Measurements from ENCODE around the gene USP49. TPM values are rescaled to one million over a fixed set of nuclear protein-coding genes. Genes with fewer than 3 reads are reported as not detected.

Gene USP49
- total and polyA plus RNA-seq, 2 of the 13 experiments (the other 11 are each of a cell fraction or from before 2014, with no cell fraction given): 2.9 to 4.3 TPM

DNA sequence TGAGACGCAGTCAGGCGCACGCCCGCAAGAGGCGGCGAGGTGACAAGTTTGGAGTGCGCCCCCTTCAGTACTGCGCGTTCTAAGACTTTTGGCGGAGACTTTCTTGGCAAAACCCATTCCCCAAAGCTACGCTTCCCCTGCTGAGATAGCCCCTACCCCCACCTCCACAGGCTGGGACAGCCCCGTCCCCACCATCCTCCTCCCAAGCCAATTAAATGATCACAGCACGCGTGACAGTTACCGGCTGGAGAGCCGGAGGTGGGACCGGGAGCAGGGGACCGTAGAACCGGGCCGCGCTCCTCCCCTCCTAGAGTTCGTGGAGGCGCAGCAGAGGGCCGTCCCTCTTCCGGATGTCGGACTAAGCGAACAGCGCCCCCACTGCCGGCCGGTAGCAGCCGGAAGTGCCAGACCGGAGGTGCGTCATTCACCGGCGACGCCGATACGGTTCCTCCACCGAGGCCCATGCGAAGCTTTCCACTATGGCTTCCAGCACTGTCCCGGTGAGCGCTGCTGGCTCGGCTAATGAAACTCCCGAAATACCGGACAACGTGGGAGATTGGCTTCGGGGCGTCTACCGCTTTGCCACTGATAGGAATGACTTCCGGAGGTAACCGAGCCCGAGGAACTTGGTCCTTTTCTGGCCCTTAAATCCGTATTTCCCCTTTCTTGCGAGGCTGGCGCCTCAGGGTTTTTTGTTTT, 107.8 kb downstream of the USP49 start, which contains the start of gene TOMM6:
TOMM6 (plus strand) TSS at position 476 of the 699 bp plus-strand sequence; CDS start at position 480, 4 bp downstream.
- Histone ChIP-seq H3K4me3 (replicated peaks in 1 of 3; ENCODE audit: insufficient read depth in 1 of 3, low read depth in 2 of 3, low read length in 3 of 3) (peak within 1 kb of the TSS; percentile 65 to 99 (median 99)), H3K9me3 (ENCODE audit: low read length) (no peaks in the 10 kb centered on the region), H3K9ac (ENCODE audit: insufficient read depth, low read depth, low read length) (peak within 1 kb of the TSS; percentile 99), H3K79me2 (ENCODE audit: insufficient read depth, low read length) (peaks cover 20% of the 10 kb centered on the region), H4K20me1 (ENCODE audit: insufficient read depth, low read length) (no peaks in the 10 kb centered on the region), H3K4me2 (ENCODE audit: low read depth, low read length) (peak within 1 kb of the TSS; percentile 97), H2AFZ (ENCODE audit: low read length) (peak within 1 kb of the TSS; percentile 33), H3K27ac (ENCODE audit: extremely low read length, insufficient read depth, low read length) (peak within 1 kb of the TSS; percentile 94), H3K27me3 (ENCODE audit: control insufficient read depth in 1 of 2, insufficient read depth in 2 of 2, low read length in 2 of 2) (no peaks in the 10 kb centered on the region; a peak in 2 of 5 replicates), H3K4me1 (ENCODE audit: insufficient read depth, low read length) (peaks cover 27% of the 10 kb centered on the region), H3K36me3 (replicated peaks in 1 of 2; ENCODE audit: control insufficient read depth in 1 of 2, insufficient read depth in 2 of 2, low read length in 2 of 2) (peaks cover 10 to 32% of the 10 kb centered on the region in 2 experiments)
- ATAC-seq: peak; percentile 89
- intact Hi-C loops (cut with micrococcal nuclease; ENCODE audit: unreplicated experiment) (loop anchor here (1.0 to 5.0 kb wide), 4 partner anchors 133 to 420 kb away; partner anchors contain the start of genes BYSL and MED20), in situ Hi-C loops (cut with HindIII; ENCODE audit: extremely low pct_ligation_motif_present, low pct_unique_long_range_greater_than_20kb) (loop anchor here (5.0 to 25.0 kb wide), 3 partner anchors 135 to 425 kb away; partner anchors contain the start of genes BYSL, MED20 and MRPS10)
- BruUV-seq (replicated peaks): no TSS peak
- FAIRE-seq: peak; percentile 92
- ChIA-PET CTCF (ENCODE audit: low intra/inter-chr PET ratio, low total read pairs) (interaction anchor here (1.0 to 3.1 kb wide), 5 partner anchors 52 to 420 kb away, joined by 5 to 29 read pairs (median 17); partner anchors contain the start of genes BYSL, MED20 and TFEB), POLR2A (interaction anchor here (0.7 to 3.5 kb wide), 21 partner anchors 8 to 1092 kb away, joined by 3 to 60 read pairs (median 5); partner anchors contain the start of genes BYSL, FRS3, MED20 and PGC)
- WGBS (ENCODE audit: low lambda C conversion rate): 1% methylated on average over 49 of the region's 55 CpGs
- DNase-seq (ENCODE audit: low spot score): peak; percentile 92
- TF ChIP-seq, protein P1, sequence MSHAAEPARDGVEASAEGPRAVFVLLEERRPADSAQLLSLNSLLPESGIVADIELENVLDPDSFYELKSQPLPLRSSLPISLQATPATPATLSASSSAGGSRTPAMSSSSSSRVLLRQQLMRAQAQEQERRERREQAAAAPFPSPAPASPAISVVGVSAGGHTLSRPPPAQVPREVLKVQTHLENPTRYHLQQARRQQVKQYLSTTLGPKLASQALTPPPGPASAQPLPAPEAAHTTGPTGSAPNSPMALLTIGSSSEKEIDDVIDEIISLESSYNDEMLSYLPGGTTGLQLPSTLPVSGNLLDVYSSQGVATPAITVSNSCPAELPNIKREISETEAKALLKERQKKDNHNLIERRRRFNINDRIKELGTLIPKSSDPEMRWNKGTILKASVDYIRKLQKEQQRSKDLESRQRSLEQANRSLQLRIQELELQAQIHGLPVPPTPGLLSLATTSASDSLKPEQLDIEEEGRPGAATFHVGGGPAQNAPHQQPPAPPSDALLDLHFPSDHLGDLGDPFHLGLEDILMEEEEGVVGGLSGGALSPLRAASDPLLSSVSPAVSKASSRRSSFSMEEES (CRISPR knock-in tag; IDR thresholded peaks at IDR 0.05): peak; percentile 57; the same call in 1 of the 2 replicates
- TF ChIP-seq ARID2 (CRISPR knock-in tag; IDR thresholded peaks at IDR 0.05; ENCODE audit: borderline replicate concordance) (peak; percentile 91; the same call in 1 of the 2 replicates), THAP11 (CRISPR knock-in tag; IDR thresholded peaks at IDR 0.05) (peak; percentile 97), ZNF777 (CRISPR knock-in tag; IDR thresholded peaks at IDR 0.05) (no peak), IRF2 (CRISPR knock-in tag; IDR thresholded peaks at IDR 0.05) (peak; percentile 97), STAT5B (CRISPR knock-in tag; IDR thresholded peaks at IDR 0.05) (peak; percentile 53), ZNF124 (CRISPR knock-in tag; IDR thresholded peaks at IDR 0.05) (peak; percentile 84), HIVEP1 (CRISPR knock-in tag; IDR thresholded peaks at IDR 0.05) (no peak; the same call in none of the 2 replicates), ZNF570 (CRISPR knock-in tag; IDR thresholded peaks at IDR 0.05; ENCODE audit: borderline replicate concordance) (0 out of 2 replicates have a peak, but pooled peaks have one; percentile 48)
- TF ChIP-seq, protein P2, sequence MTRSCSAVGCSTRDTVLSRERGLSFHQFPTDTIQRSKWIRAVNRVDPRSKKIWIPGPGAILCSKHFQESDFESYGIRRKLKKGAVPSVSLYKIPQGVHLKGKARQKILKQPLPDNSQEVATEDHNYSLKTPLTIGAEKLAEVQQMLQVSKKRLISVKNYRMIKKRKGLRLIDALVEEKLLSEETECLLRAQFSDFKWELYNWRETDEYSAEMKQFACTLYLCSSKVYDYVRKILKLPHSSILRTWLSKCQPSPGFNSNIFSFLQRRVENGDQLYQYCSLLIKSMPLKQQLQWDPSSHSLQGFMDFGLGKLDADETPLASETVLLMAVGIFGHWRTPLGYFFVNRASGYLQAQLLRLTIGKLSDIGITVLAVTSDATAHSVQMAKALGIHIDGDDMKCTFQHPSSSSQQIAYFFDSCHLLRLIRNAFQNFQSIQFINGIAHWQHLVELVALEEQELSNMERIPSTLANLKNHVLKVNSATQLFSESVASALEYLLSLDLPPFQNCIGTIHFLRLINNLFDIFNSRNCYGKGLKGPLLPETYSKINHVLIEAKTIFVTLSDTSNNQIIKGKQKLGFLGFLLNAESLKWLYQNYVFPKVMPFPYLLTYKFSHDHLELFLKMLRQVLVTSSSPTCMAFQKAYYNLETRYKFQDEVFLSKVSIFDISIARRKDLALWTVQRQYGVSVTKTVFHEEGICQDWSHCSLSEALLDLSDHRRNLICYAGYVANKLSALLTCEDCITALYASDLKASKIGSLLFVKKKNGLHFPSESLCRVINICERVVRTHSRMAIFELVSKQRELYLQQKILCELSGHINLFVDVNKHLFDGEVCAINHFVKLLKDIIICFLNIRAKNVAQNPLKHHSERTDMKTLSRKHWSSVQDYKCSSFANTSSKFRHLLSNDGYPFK (CRISPR knock-in tag; IDR thresholded peaks at IDR 0.05; ENCODE audit: borderline replicate concordance): peak; percentile 99
- TF ChIP-seq, protein P3, sequence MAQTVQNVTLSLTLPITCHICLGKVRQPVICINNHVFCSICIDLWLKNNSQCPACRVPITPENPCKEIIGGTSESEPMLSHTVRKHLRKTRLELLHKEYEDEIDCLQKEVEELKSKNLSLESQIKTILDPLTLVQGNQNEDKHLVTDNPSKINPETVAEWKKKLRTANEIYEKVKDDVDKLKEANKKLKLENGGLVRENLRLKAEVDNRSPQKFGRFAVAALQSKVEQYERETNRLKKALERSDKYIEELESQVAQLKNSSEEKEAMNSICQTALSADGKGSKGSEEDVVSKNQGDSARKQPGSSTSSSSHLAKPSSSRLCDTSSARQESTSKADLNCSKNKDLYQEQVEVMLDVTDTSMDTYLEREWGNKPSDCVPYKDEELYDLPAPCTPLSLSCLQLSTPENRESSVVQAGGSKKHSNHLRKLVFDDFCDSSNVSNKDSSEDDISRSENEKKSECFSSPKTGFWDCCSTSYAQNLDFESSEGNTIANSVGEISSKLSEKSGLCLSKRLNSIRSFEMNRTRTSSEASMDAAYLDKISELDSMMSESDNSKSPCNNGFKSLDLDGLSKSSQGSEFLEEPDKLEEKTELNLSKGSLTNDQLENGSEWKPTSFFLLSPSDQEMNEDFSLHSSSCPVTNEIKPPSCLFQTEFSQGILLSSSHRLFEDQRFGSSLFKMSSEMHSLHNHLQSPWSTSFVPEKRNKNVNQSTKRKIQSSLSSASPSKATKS (CRISPR knock-in tag; IDR thresholded peaks at IDR 0.05): 0 out of 2 replicates have a peak, but pooled peaks have one; percentile 7
- TF ChIP-seq, protein P4, sequence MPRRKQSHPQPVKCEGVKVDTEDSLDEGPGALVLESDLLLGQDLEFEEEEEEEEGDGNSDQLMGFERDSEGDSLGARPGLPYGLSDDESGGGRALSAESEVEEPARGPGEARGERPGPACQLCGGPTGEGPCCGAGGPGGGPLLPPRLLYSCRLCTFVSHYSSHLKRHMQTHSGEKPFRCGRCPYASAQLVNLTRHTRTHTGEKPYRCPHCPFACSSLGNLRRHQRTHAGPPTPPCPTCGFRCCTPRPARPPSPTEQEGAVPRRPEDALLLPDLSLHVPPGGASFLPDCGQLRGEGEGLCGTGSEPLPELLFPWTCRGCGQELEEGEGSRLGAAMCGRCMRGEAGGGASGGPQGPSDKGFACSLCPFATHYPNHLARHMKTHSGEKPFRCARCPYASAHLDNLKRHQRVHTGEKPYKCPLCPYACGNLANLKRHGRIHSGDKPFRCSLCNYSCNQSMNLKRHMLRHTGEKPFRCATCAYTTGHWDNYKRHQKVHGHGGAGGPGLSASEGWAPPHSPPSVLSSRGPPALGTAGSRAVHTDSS (CRISPR knock-in tag; conservative IDR thresholded peaks at IDR 0.05): no peak; the same call in 1 of the 2 replicates
